HG02763 (cell line): ENCODE results near the gene ARHGEF1.

Source experiments
- ATAC-seq: cut with Tn5 transposase; IDR thresholded peaks from one replicate; pipeline ENCODE4 v1.9.1; 2021; ENCODE audit warnings: mild to moderate bottlenecking, moderate library complexity; ENCODE audit not compliant: unreplicated experiment

The ARHGEF1 gene

DNA sequence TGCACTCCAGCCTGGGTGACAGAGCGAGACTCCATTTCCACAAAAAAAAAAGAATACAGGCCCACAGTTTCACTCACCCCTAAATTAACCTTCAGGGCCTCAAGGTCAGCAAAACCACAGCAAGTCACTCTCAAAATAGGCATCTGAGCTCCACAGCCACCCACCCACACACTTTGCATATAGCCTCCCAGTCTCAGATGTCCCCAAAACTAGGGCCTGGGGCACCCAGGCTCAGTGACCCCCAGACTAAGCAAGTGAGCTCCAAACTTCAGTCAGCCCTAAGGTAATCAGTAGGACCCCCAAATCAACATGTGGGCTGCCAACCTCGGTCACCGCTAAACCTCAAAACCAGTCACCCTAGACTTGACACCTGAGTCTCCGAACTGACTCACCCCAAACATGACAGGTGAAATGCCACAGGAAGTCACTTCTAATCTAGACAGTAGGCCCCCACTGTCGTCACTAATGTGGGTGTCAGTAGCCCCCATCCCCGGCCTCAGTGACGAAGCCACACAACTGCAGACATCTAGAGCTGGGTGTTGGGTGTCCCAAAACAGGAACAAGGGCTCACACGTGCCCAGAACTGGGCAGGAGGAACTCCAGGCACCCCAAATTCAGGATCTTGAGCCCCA, 62.3 kb downstream of the ARHGEF1 start:
- peak; percentile 66 for ATAC-seq

DNA sequence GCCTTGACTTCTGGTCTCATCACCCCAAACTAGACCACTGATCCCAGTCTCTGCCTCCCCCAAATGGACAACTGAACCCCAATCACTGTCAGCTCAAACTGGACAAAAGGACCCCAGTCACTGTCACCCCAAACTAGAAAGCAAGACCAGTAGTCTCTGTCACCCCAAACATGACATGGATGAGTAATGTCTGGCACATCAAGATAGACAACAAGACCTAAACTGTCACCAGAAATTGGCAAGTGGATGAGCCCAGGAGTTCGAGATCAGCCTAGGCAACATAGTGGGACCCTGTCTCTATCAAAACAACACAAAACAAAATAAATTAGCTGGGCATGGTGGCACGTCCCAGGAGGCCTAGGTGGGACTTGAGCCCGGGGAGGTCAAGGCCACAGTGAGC, 64.1 kb downstream of the ARHGEF1 start:
- no peak for ATAC-seq

GRCh38 chr19:41951686-41952172, 68.7 kb downstream of the ARHGEF1 start:
- no peak for ATAC-seq

- no peak for ATAC-seq
These were observed 72.5 kb downstream of the ARHGEF1 start for GRCh38 chr19:41955521-41955920.

- no peak for ATAC-seq
These were observed 73.6 kb downstream of the ARHGEF1 start for GRCh38 chr19:41956621-41957020.
